Fibroblast of lung (primary cell): ENCODE results near the gene RREB1. TPM values are rescaled to one million over a fixed set of nuclear protein-coding genes. Genes with fewer than 3 reads are reported as not detected.

Source experiments
- DNase-seq, 2 donors: peaks; one replicate each; pipeline versions ENCODE4 v3.0.0 to v3.0.0-alpha.2; 2010; ENCODE audit warnings: low read depth in 2 of 2
- H2AFZ ChIP-seq: 2 replicates; pipeline ENCODE4 v1.5.1; 2012; ENCODE audit warnings: low read length, control low read depth, inconsistent platforms
- H3K27ac ChIP-seq: 2 replicates; pipeline ENCODE4 v1.5.1; 2011; ENCODE audit warnings: low read length, control low read depth; ENCODE audit not compliant: insufficient read depth
- H3K27me3 ChIP-seq: 2 replicates; pipeline ENCODE4 v1.5.1; 2011; ENCODE audit warnings: mild to moderate bottlenecking, low read length; ENCODE audit not compliant: control insufficient read depth, insufficient read depth
- H3K36me3 ChIP-seq: 2 replicates; pipeline ENCODE4 v1.5.1; 2011; ENCODE audit warnings: low read length; ENCODE audit not compliant: control insufficient read depth, insufficient read depth
- H3K4me1 ChIP-seq: 2 replicates; pipeline ENCODE4 v1.5.1; 2011; ENCODE audit warnings: low read length; ENCODE audit not compliant: control insufficient read depth, insufficient read depth; ENCODE audit errors: extremely low read depth
- H3K4me2 ChIP-seq: 2 replicates; pipeline ENCODE4 v1.5.1; 2011; ENCODE audit warnings: low read length, control low read depth; ENCODE audit not compliant: insufficient read depth; ENCODE audit errors: extremely low read depth
- H3K4me3 ChIP-seq, 4 experiments: fragments of 200-600 bp in 1 of 4; sonication (generic) in 1 of 4; replicated peaks in 1 of 4; 2 replicates each; pipeline ENCODE4 v1.5.1; 2011 to 2016; ENCODE audit warnings: low read length in 4 of 4, low read depth in 3 of 4, mild to moderate bottlenecking in 3 of 4, control low read depth in 2 of 4, inconsistent platforms in 1 of 4, mixed read lengths in 1 of 4; ENCODE audit not compliant: insufficient read depth in 1 of 4; ENCODE audit errors: control extremely low read depth in 1 of 4
- H3K79me2 ChIP-seq: 2 replicates; pipeline ENCODE4 v1.5.1; 2012; ENCODE audit warnings: mild to moderate bottlenecking, low read length, inconsistent platforms; ENCODE audit not compliant: control insufficient read depth, insufficient read depth
- H3K9ac ChIP-seq: 2 replicates; pipeline ENCODE4 v1.5.1; 2011; ENCODE audit warnings: mild to moderate bottlenecking, low read length, control low read depth; ENCODE audit not compliant: insufficient read depth
- H3K9me3 ChIP-seq: 2 replicates; pipeline ENCODE4 v1.5.1; 2012; ENCODE audit warnings: low read depth, low read length; ENCODE audit not compliant: control insufficient read depth, insufficient read depth
- H4K20me1 ChIP-seq: 2 replicates; pipeline ENCODE4 v1.5.1; 2011; ENCODE audit warnings: low read length; ENCODE audit not compliant: control insufficient read depth, insufficient read depth; ENCODE audit errors: extremely low read depth
- CTCF ChIP-seq, 2 donors: IDR thresholded peaks in 1 of 2; conservative IDR thresholded peaks in 1 of 2; 1 replicate in 1 of 2; 2 replicates in 1 of 2; pipeline ENCODE4 v1.5.1; 2011 to 2012; ENCODE audit warnings: low read length in 2 of 2, control low read depth in 1 of 2, inconsistent platforms in 1 of 2, low read depth in 1 of 2, mild to moderate bottlenecking in 1 of 2
- EZH2 ChIP-seq: IDR thresholded peaks from 2 replicates; pipeline ENCODE4 v1.5.1; 2012; ENCODE audit warnings: low read length, control low read depth, mild to moderate bottlenecking; ENCODE audit errors: missing control alignments
- polyA plus RNA-seq, 2 donors: library from polyadenylated mRNA; depleted of rRNA in 1 of 2; stranded (reverse) in 1 of 2; unstranded in 1 of 2; fragments of >200 nt; gene quantifications; 2 replicates each; pipeline ENCODE4 v1.2.1, GENCODE V29; 2011 to 2012; ENCODE audit warnings: missing spikeins in 1 of 2
- total RNA-seq: library from RNA; depleted of rRNA; stranded (reverse); fragments of >200 nt; gene quantifications from 2 replicates; pipeline ENCODE4 v1.2.1, GENCODE V29; 2014

RREB1 gene
- total and polyA plus RNA-seq, 2 donors (not counting 1 experiment from before 2014, with no cell fraction given): 2.4 to 18.8 TPM

- Histone ChIP-seq H3K27me3 (no peaks in the 10 kb centered on the region), H3K4me2 (no peak overlapping the region), H2AFZ (no peak overlapping the region), H3K27ac (no peak overlapping the region), H3K79me2 (peaks cover 96% of the 10 kb centered on the region), H3K4me3 (no peak overlapping the region), H3K4me1 (peaks cover 2% of the 10 kb centered on the region), H4K20me1 (peaks cover 2% of the 10 kb centered on the region), H3K9ac (no peak overlapping the region), H3K36me3 (peaks cover 2% of the 10 kb centered on the region), H3K9me3 (no peaks in the 10 kb centered on the region)
- TF ChIP-seq EZH2: no peak
- no peak for TF ChIP-seq CTCF (conservative IDR thresholded peaks at IDR 0.05 in 1 of 2, IDR thresholded peaks at IDR 0.05 in 1 of 2; ENCODE audit: low read depth in 1 of 2, low read length in 2 of 2)
- no peak for DNase-seq
These were observed 17.5 kb downstream of the RREB1 start for GRCh38 chr6:7125290-7125689.

DNA sequence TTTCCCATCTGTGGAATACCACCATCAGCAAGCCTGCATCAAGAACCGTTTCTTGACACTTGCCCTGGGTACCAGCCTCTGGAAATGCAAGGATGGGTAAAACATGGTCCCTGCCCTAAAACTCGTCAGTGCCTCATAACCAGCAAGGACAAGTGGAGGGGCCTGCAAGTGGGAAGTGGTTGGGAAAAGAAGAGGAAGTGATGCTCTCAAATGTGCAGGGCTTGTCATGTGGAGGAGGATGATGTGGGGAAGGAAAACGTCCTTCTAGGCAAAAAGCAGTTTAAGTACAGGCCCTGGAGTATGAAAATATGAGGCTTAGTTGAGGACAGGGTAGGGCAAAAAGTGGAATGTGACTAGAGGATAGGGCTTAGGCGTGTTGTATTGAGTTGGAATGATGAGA lies 19.0 kb downstream of the RREB1 start:
- H3K9me3 ChIP-seq: no peaks in the 10 kb centered on the region
- peaks cover 2% of the 10 kb centered on the region for H3K4me1 ChIP-seq
- DNase-seq: no peak
- no peak overlapping the region for H3K4me3 ChIP-seq
- H3K27me3 ChIP-seq: no peaks in the 10 kb centered on the region
- H3K9ac ChIP-seq: no peak overlapping the region
- peaks cover 2% of the 10 kb centered on the region for H3K36me3 ChIP-seq
- H2AFZ ChIP-seq: no peak overlapping the region
- no peak overlapping the region for H3K4me2 ChIP-seq
- TF ChIP-seq EZH2 (no peak), CTCF (conservative IDR thresholded peaks at IDR 0.05 in 1 of 2, IDR thresholded peaks at IDR 0.05 in 1 of 2; ENCODE audit: low read depth in 1 of 2, low read length in 2 of 2) (no peak)
- no peak overlapping the region for H3K27ac ChIP-seq
- H4K20me1 ChIP-seq: peaks cover 2% of the 10 kb centered on the region
- peaks cover 94% of the 10 kb centered on the region for H3K79me2 ChIP-seq

- H3K4me2 ChIP-seq: no peak overlapping the region
- H3K4me1 ChIP-seq: peaks cover 2% of the 10 kb centered on the region
- H3K27me3 ChIP-seq: no peaks in the 10 kb centered on the region
- H2AFZ ChIP-seq: no peak overlapping the region
- no peak overlapping the region for H3K4me3 ChIP-seq
- H4K20me1 ChIP-seq: peaks cover 2% of the 10 kb centered on the region
- peaks cover 92% of the 10 kb centered on the region for H3K79me2 ChIP-seq
- no peak for TF ChIP-seq EZH2
- no peak for TF ChIP-seq CTCF (conservative IDR thresholded peaks at IDR 0.05 in 1 of 2, IDR thresholded peaks at IDR 0.05 in 1 of 2; ENCODE audit: low read depth in 1 of 2, low read length in 2 of 2)
- no peaks in the 10 kb centered on the region for H3K9me3 ChIP-seq
- H3K27ac ChIP-seq: no peak overlapping the region
- no peak overlapping the region for H3K9ac ChIP-seq
- peaks cover 2% of the 10 kb centered on the region for H3K36me3 ChIP-seq
- no peak for DNase-seq
These were observed 19.9 kb downstream of the RREB1 start for GRCh38 chr6:7127680-7128079.
